Parathyroid adenoma (tissue), 2 donors: ENCODE results near the gene CD300LG.

Source experiments
- H2AFZ ChIP-seq: fragments of 300-600 bp; sonication (generic); one replicate; pipeline ENCODE4 v1.7.0; 2017; ENCODE audit warnings: antibody characterized with exemption, mild to moderate bottlenecking
- H3K27ac ChIP-seq: fragments of 300-600 bp; sonication (generic); one replicate; pipeline ENCODE4 v1.7.0; 2017
- H3K27me3 ChIP-seq: fragments of 300-600 bp; sonication (generic); one replicate; pipeline ENCODE4 v1.7.0; 2017; ENCODE audit warnings: low read length; ENCODE audit not compliant: control insufficient read depth, insufficient read depth
- H3K36me3 ChIP-seq: fragments of 300-600 bp; sonication (generic); one replicate; pipeline ENCODE4 v1.7.0; 2017; ENCODE audit warnings: low read length; ENCODE audit not compliant: control insufficient read depth, insufficient read depth
- H3K4me1 ChIP-seq: fragments of 300-600 bp; sonication (generic); one replicate; pipeline ENCODE4 v1.7.0; 2017; ENCODE audit warnings: control low read depth
- H3K4me2 ChIP-seq: fragments of 300-600 bp; sonication (generic); one replicate; pipeline ENCODE4 v1.7.0; 2017; ENCODE audit warnings: low read length
- H3K4me3 ChIP-seq: fragments of 300-600 bp; sonication (generic); one replicate; pipeline ENCODE4 v1.7.0; 2017; ENCODE audit warnings: low read depth, low read length
- H3K79me2 ChIP-seq: fragments of 300-600 bp; sonication (generic); one replicate; pipeline ENCODE4 v1.7.0; 2017; ENCODE audit warnings: control low read depth
- H3K9ac ChIP-seq: fragments of 300-600 bp; sonication (generic); one replicate; pipeline ENCODE4 v1.7.0; 2017; ENCODE audit warnings: mild to moderate bottlenecking
- H3K9me3 ChIP-seq: fragments of 300-600 bp; sonication (generic); one replicate; pipeline ENCODE4 v1.7.0; 2017; ENCODE audit warnings: low read length; ENCODE audit not compliant: control insufficient read depth
- CTCF ChIP-seq: fragments of 300-600 bp; sonication (generic); IDR thresholded peaks from one replicate; pipeline ENCODE4 v1.7.0; 2017; ENCODE audit warnings: antibody characterized with exemption, mild to moderate bottlenecking
- donor health status: primary hyperparathyroidism.

The CD300LG gene

GRCh38 chr17:43810823-43811222 is 36.2 kb upstream of the CD300LG start:
- no peak for TF ChIP-seq CTCF
- no peak overlapping the region for H3K27ac ChIP-seq
- no peaks in the 10 kb centered on the region for H3K9me3 ChIP-seq
- H3K36me3 ChIP-seq = no peaks in the 10 kb centered on the region
- H3K4me2 ChIP-seq = no peak overlapping the region
- H3K4me3 ChIP-seq = no peak overlapping the region
- no peaks in the 10 kb centered on the region for H3K27me3 ChIP-seq
- H3K9ac ChIP-seq = no peak overlapping the region
- H2AFZ ChIP-seq = no peak overlapping the region
- H3K4me1 ChIP-seq = no peaks in the 10 kb centered on the region
- H3K79me2 ChIP-seq = no peaks in the 10 kb centered on the region

- H3K4me2 ChIP-seq = no peak overlapping the region
- no peaks in the 10 kb centered on the region for H3K36me3 ChIP-seq
- no peaks in the 10 kb centered on the region for H3K4me1 ChIP-seq
- TF ChIP-seq CTCF = no peak
- no peaks in the 10 kb centered on the region for H3K79me2 ChIP-seq
- H2AFZ ChIP-seq = no peak overlapping the region
- H3K27ac ChIP-seq = no peak overlapping the region
- H3K4me3 ChIP-seq = no peak overlapping the region
- H3K27me3 ChIP-seq = no peaks in the 10 kb centered on the region
- H3K9ac ChIP-seq = no peak overlapping the region
- no peaks in the 10 kb centered on the region for H3K9me3 ChIP-seq
Measured at GRCh38 chr17:43812396-43813265, 34.3 kb upstream of the CD300LG start.

- no peaks in the 10 kb centered on the region for H3K9me3 ChIP-seq
- H3K4me1 ChIP-seq = no peaks in the 10 kb centered on the region
- no peak overlapping the region for H3K27ac ChIP-seq
- no peak for TF ChIP-seq CTCF
- no peaks in the 10 kb centered on the region for H3K36me3 ChIP-seq
- H3K9ac ChIP-seq = no peak overlapping the region
- H3K4me3 ChIP-seq = no peak overlapping the region
- H3K4me2 ChIP-seq = no peak overlapping the region
- no peak overlapping the region for H2AFZ ChIP-seq
- no peaks in the 10 kb centered on the region for H3K79me2 ChIP-seq
- no peaks in the 10 kb centered on the region for H3K27me3 ChIP-seq
Measured at GRCh38 chr17:43813386-43813785, 33.6 kb upstream of the CD300LG start.

GRCh38 chr17:43814026-43814425 is 33.0 kb upstream of the CD300LG start:
- no peaks in the 10 kb centered on the region for H3K27me3 ChIP-seq
- H2AFZ ChIP-seq = no peak overlapping the region
- no peak overlapping the region for H3K9ac ChIP-seq
- no peaks in the 10 kb centered on the region for H3K79me2 ChIP-seq
- H3K36me3 ChIP-seq = no peaks in the 10 kb centered on the region
- no peak for TF ChIP-seq CTCF
- no peak overlapping the region for H3K4me3 ChIP-seq
- H3K9me3 ChIP-seq = no peaks in the 10 kb centered on the region
- no peaks in the 10 kb centered on the region for H3K4me1 ChIP-seq
- no peak overlapping the region for H3K4me2 ChIP-seq
- no peak overlapping the region for H3K27ac ChIP-seq

GRCh38 chr17:43814714-43815113 is 32.3 kb upstream of the CD300LG start:
- no peak for TF ChIP-seq CTCF

More at GRCh38 chr17:43814714-43815113, 32.3 kb upstream of the CD300LG start:
- no peak overlapping the region for H2AFZ ChIP-seq
- H3K27ac ChIP-seq = no peak overlapping the region
- no peaks in the 10 kb centered on the region for H3K4me1 ChIP-seq
- no peaks in the 10 kb centered on the region for H3K36me3 ChIP-seq
- no peak overlapping the region for H3K9ac ChIP-seq
- H3K4me3 ChIP-seq = no peak overlapping the region
- no peaks in the 10 kb centered on the region for H3K27me3 ChIP-seq
- H3K79me2 ChIP-seq = no peaks in the 10 kb centered on the region
- no peaks in the 10 kb centered on the region for H3K9me3 ChIP-seq
- no peak overlapping the region for H3K4me2 ChIP-seq
